ENCODE measurements around the gene FLNC. TPM values are rescaled to one million over a fixed set of nuclear protein-coding genes. Genes with fewer than 3 reads are reported as not detected.
A peak's percentile ranks its signal among the peaks of the same experiment; 100 is the strongest.

FLNC gene
- total and polyA plus RNA-seq, 9 of the 15 experiments (the other 6 are each of a cell fraction or from before 2014, with no cell fraction given): 0.90 to 155 (median 28.8) TPM

- TF ChIP-seq ZNF12 (CRISPR knock-in tag; IDR thresholded peaks at IDR 0.05) (no peak), GABPA (tag; conservative IDR thresholded peaks at IDR 0.05; ENCODE audit: low read depth) (no peak), ID3 (CRISPR knock-in tag; IDR thresholded peaks at IDR 0.05) (no peak), ID3 (tag; IDR thresholded peaks at IDR 0.05) (peak; percentile 68; the same call in 1 of the 2 replicates), U2AF1 (optimal IDR thresholded peaks at IDR 0.05; ENCODE audit: low read depth, low read length) (no peak), POLR3A (IDR thresholded peaks at IDR 0.05; ENCODE audit: borderline replicate concordance, extremely low read depth, insufficient read depth, insufficient read length) (peak; percentile 94), DMBX1 (CRISPR knock-in tag; IDR thresholded peaks at IDR 0.05; ENCODE audit: borderline replicate concordance) (peak; percentile 83; the same call in 1 of the 2 replicates), HDAC2 (IDR thresholded peaks at IDR 0.05) (peak; percentile 65; the same call in 1 of the 2 replicates), CEBPZ (IDR thresholded peaks at IDR 0.05; ENCODE audit: borderline replicate concordance, low read depth, low read length) (0 out of 2 replicates have a peak, but pooled peaks have one; percentile 23), SMAD3 (CRISPR knock-in tag; conservative IDR thresholded peaks at IDR 0.05) (peak; percentile 56; the same call in 1 of the 2 replicates), SMARCA4 (IDR thresholded peaks at IDR 0.05) (peak; percentile 39; the same call in 1 of the 2 replicates), ARID1B (IDR thresholded peaks at IDR 0.05) (peak; percentile 66), YBX1 (IDR thresholded peaks at IDR 0.05) (no peak), EP400 (IDR thresholded peaks at IDR 0.05) (peak; percentile 81), FOXM1 (IDR thresholded peaks at IDR 0.05; ENCODE audit: low read depth) (0 out of 2 replicates have a peak, but pooled peaks have one; percentile 17), FOXM1 (CRISPR knock-in tag; IDR thresholded peaks at IDR 0.05; ENCODE audit: low read depth) (0 out of 2 replicates have a peak, but pooled peaks have one; percentile 53)
- TF ChIP-seq, protein P1, sequence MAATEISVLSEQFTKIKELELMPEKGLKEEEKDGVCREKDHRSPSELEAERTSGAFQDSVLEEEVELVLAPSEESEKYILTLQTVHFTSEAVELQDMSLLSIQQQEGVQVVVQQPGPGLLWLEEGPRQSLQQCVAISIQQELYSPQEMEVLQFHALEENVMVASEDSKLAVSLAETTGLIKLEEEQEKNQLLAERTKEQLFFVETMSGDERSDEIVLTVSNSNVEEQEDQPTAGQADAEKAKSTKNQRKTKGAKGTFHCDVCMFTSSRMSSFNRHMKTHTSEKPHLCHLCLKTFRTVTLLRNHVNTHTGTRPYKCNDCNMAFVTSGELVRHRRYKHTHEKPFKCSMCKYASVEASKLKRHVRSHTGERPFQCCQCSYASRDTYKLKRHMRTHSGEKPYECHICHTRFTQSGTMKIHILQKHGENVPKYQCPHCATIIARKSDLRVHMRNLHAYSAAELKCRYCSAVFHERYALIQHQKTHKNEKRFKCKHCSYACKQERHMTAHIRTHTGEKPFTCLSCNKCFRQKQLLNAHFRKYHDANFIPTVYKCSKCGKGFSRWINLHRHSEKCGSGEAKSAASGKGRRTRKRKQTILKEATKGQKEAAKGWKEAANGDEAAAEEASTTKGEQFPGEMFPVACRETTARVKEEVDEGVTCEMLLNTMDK (IDR thresholded peaks at IDR 0.05; ENCODE audit: borderline replicate concordance, insufficient read depth, low read depth, low read length, poor library complexity, severe bottlenecking): no peak
- TF ChIP-seq, protein P2, sequence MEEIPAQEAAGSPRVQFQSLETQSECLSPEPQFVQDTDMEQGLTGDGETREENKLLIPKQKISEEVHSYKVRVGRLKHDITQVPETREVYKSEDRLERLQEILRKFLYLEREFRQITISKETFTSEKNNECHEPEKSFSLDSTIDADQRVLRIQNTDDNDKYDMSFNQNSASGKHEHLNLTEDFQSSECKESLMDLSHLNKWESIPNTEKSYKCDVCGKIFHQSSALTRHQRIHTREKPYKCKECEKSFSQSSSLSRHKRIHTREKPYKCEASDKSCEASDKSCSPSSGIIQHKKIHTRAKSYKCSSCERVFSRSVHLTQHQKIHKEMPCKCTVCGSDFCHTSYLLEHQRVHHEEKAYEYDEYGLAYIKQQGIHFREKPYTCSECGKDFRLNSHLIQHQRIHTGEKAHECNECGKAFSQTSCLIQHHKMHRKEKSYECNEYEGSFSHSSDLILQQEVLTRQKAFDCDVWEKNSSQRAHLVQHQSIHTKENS (CRISPR knock-in tag; IDR thresholded peaks at IDR 0.05): no peak
Measured at GRCh38 chr7:128783143-128783861, 46.9 kb upstream of the FLNC start (continued).
